Transverse colon (tissue), 4 donors: Measurements from ENCODE around the gene NCKAP5L. TPM values are rescaled to one million over a fixed set of nuclear protein-coding genes. Genes with fewer than 3 reads are reported as not detected.

Source experiments
- DNase-seq: peaks from one replicate; pipeline ENCODE4 v3.0.0-alpha.2; 2019
- H3K27ac ChIP-seq, 4 donors: fragments of 200-600 bp; sonication (generic); 2 replicates each; pipeline ENCODE4 v1.5.1; 2016 to 2018; ENCODE audit warnings: inconsistent platforms in 4 of 4
- H3K27me3 ChIP-seq: fragments of 200-600 bp; sonication (generic); 2 replicates; pipeline ENCODE4 v1.5.1; 2017; ENCODE audit warnings: inconsistent platforms
- H3K36me3 ChIP-seq, 4 donors: fragments of 200-600 bp; sonication (generic); 2 replicates each; pipeline ENCODE4 v1.5.1; 2017 to 2019; ENCODE audit warnings: inconsistent platforms in 4 of 4
- H3K4me1 ChIP-seq, 4 donors: fragments of 200-600 bp; sonication (generic); 2 replicates each; pipeline ENCODE4 v1.5.1; 2017 to 2020; ENCODE audit warnings: inconsistent platforms in 4 of 4
- H3K4me3 ChIP-seq, 4 donors: fragments of 200-600 bp; sonication (generic); 1 replicate in 1 of 4; 2 replicates in 3 of 4; pipeline versions ENCODE4 v1.5.1 to v1.6.1; 2017 to 2019; ENCODE audit warnings: inconsistent platforms in 4 of 4
- H3K9me3 ChIP-seq, 2 donors: fragments of 200-600 bp; sonication (generic); 2 replicates each; pipeline ENCODE4 v1.5.1; 2017 to 2019; ENCODE audit warnings: inconsistent platforms in 2 of 2
- CTCF ChIP-seq, 5 experiments: fragments of 200-600 bp in 3 of 5; fragments of 450-650 bp in 2 of 5; sonication (generic) in 3 of 5; IDR thresholded peaks; 1 replicate in 2 of 5; 2 replicates in 3 of 5; pipeline ENCODE4 v1.5.1; 2016 to 2017; ENCODE audit warnings: antibody characterized with exemption in 5 of 5, inconsistent platforms in 3 of 5, mild to moderate bottlenecking in 2 of 5, moderate library complexity in 1 of 5
- EP300 ChIP-seq: sonication (generic); formaldehyde crosslinking; IDR thresholded peaks from one replicate; pipeline ENCODE4 v1.6.1; 2017; ENCODE audit warnings: antibody characterized with exemption, low read depth
- POLR2A ChIP-seq: fragments of 450-650 bp; IDR thresholded peaks from one replicate; pipeline ENCODE4 v1.6.1; 2016; ENCODE audit warnings: antibody characterized with exemption, mild to moderate bottlenecking, moderate library complexity
- POLR2AphosphoS5 ChIP-seq, 3 donors: sonication (generic); formaldehyde crosslinking; IDR thresholded peaks; one replicate each; pipeline ENCODE4 v1.6.1; 2016; ENCODE audit warnings: antibody characterized with exemption in 3 of 3
- WGBS, 2 donors: methylation state at CpG; one replicate each; pipeline ENCODE4 v1.1.5; 2018; ENCODE audit warnings: low coverage in 1 of 2; 5-methylcytosine and 5-hydroxymethylcytosine counted together
- in situ Hi-C, 4 donors: fragments of 200-750 bp; cut with MboI; loops; one replicate each; pipeline versions ENCODE4 v1.15.0 to v1.15.1; 2017; ENCODE audit warnings: low sequenced_read_pairs in 3 of 4, low pct_ligation_motif_present in 1 of 4, low pct_unique_long_range_greater_than_20kb in 1 of 4
- intact Hi-C: fragments of 100-400 bp; cut with DNase I; formaldehyde crosslinking; loops from one replicate; pipeline ENCODE4 v1.15.1; 2023; ENCODE audit warnings: low total_unique reads
- total RNA-seq, 4 donors: library from RNA; depleted of rRNA; stranded (reverse); fragments of >200 nt; gene quantifications; one replicate each; pipeline ENCODE4 v1.1.0, GENCODE V29; 2016

Gene NCKAP5L
- total RNA-seq, 4 donors from 2014 or later = 3.4 to 5.1 (median 4.2) TPM

GRCh38 chr12:49869816-49870500 is 41.7 kb upstream of the NCKAP5L start:
- H3K27me3 ChIP-seq = no peaks in the 10 kb centered on the region
- intact Hi-C loops = no loop called here
- in situ Hi-C loops = loop anchor here in 2 of 4 donors (25.0 kb wide), 1 partner anchor 192 kb away; the partner anchor contains the start of gene ASIC1 (in 2 of the 2)
- H3K36me3 ChIP-seq = no peaks in the 10 kb centered on the region
- no peak for DNase-seq
- H3K27ac ChIP-seq = peak overlapping the region; percentile 21 to 57 (median 36)
- 81 to 94% methylated on average over 3 to 13 of the region's 14 CpGs for WGBS, 2 donors
- TF ChIP-seq CTCF (IDR thresholded peaks at IDR 0.05) = no peak
- no peak for TF ChIP-seq POLR2A
- no peaks in the 10 kb centered on the region for H3K9me3 ChIP-seq
- peaks cover 3 to 19% (median 7%) of the 10 kb centered on the region in 4 donors for H3K4me1 ChIP-seq
- H3K4me3 ChIP-seq = no peak overlapping the region

GRCh38 chr12:49868952-49869815 is 41.0 kb upstream of the NCKAP5L start:
- intact Hi-C loops = no loop called here
- DNase-seq = peak; percentile 46
- TF ChIP-seq CTCF (IDR thresholded peaks at IDR 0.05) (no peak), POLR2AphosphoS5 (IDR thresholded peaks at IDR 0.05) (peak in 2 of 3 donors; percentile 9 to 14), POLR2A (no peak)
- Histone ChIP-seq H3K4me3 (no peak overlapping the region), H3K27ac (peak overlapping the region; percentile 21 to 57 (median 48)), H3K9me3 (no peaks in the 10 kb centered on the region), H3K4me1 (peaks cover 3 to 19% (median 7%) of the 10 kb centered on the region in 4 donors), H3K27me3 (no peaks in the 10 kb centered on the region), H3K36me3 (no peaks in the 10 kb centered on the region)
- 36 to 40% methylated on average over 1 to 16 of the region's 16 CpGs for WGBS, 2 donors
- in situ Hi-C loops = loop anchor here in 2 of 4 donors (25.0 kb wide), 1 partner anchor 193 kb away; the partner anchor contains the start of gene ASIC1 (in 2 of the 2)

- peak overlapping the region; percentile 21 to 57 (median 38) for H3K27ac ChIP-seq
- no peak for TF ChIP-seq CTCF (IDR thresholded peaks at IDR 0.05)
- no peak for TF ChIP-seq POLR2A
- no peak for TF ChIP-seq EP300
- TF ChIP-seq POLR2AphosphoS5 (IDR thresholded peaks at IDR 0.05) = no peak
- no peak overlapping the region for H3K4me3 ChIP-seq
- WGBS, 2 donors = 90 to 96% methylated on average over 4 to 16 of the region's 16 CpGs
- no peaks in the 10 kb centered on the region for H3K36me3 ChIP-seq
- in situ Hi-C loops (loop anchor here in 2 of 4 donors (25.0 kb wide), 1 partner anchor 194 kb away; the partner anchor contains the start of gene ASIC1 (in 2 of the 2)), intact Hi-C loops (no loop called here)
- DNase-seq = no peak
- no peaks in the 10 kb centered on the region for H3K27me3 ChIP-seq
- no peaks in the 10 kb centered on the region for H3K9me3 ChIP-seq
- H3K4me1 ChIP-seq = peaks cover 3 to 19% (median 7%) of the 10 kb centered on the region in 4 donors
These were observed 40.2 kb upstream of the NCKAP5L start for GRCh38 chr12:49868449-49868848.
